Spleen (tissue), 11 donors: ENCODE measurements around the gene KNG1. TPM values are rescaled to one million over a fixed set of nuclear protein-coding genes. Genes with fewer than 3 reads are reported as not detected.

Experiments
- DNase-seq: peaks from one replicate; pipeline ENCODE4 v3.0.0-alpha.2; 2020
- H3K27ac ChIP-seq, 8 donors: fragments of 200-600 bp; sonication (generic) in 7 of 8; 1 replicate in 4 of 8; 2 replicates in 4 of 8; pipeline versions ENCODE4 v1.5.0 to v1.8.0; 2016 to 2021; ENCODE audit warnings: inconsistent platforms in 4 of 8, mild to moderate bottlenecking in 4 of 8, moderate library complexity in 1 of 8
- H3K27me3 ChIP-seq, 7 donors: fragments of 200-600 bp; sonication (generic) in 6 of 7; replicated peaks in 1 of 7; 1 replicate in 4 of 7; 2 replicates in 3 of 7; pipeline versions ENCODE4 v1.5.0 to v1.8.0; 2016 to 2021; ENCODE audit warnings: inconsistent platforms in 3 of 7, mild to moderate bottlenecking in 1 of 7
- H3K36me3 ChIP-seq, 6 donors: fragments of 200-600 bp; sonication (generic) in 5 of 6; 1 replicate in 4 of 6; 2 replicates in 2 of 6; pipeline versions ENCODE4 v1.5.0 to v1.8.0; 2016 to 2021; ENCODE audit warnings: inconsistent platforms in 2 of 6
- H3K4me1 ChIP-seq, 6 donors: fragments of 200-600 bp; sonication (generic) in 5 of 6; 1 replicate in 3 of 6; 2 replicates in 3 of 6; pipeline versions ENCODE4 v1.5.0 to v1.8.0; 2016 to 2021; ENCODE audit warnings: inconsistent platforms in 3 of 6
- H3K4me3 ChIP-seq, 8 donors: fragments of 200-600 bp; sonication (generic) in 7 of 8; 1 replicate in 4 of 8; 2 replicates in 4 of 8; pipeline versions ENCODE4 v1.5.0 to v1.8.0; 2016 to 2021; ENCODE audit warnings: inconsistent platforms in 4 of 8, mild to moderate bottlenecking in 4 of 8, moderate library complexity in 2 of 8
- H3K9me3 ChIP-seq, 8 donors: fragments of 200-600 bp; sonication (generic) in 7 of 8; 1 replicate in 4 of 8; 2 replicates in 4 of 8; pipeline versions ENCODE4 v1.5.0 to v1.8.0; 2016 to 2021; ENCODE audit warnings: inconsistent platforms in 4 of 8
- CTCF ChIP-seq, 11 experiments: fragments of 200-600 bp in 7 of 11; fragments of 450-650 bp in 4 of 11; sonication (generic) in 4 of 11; IDR thresholded peaks in 8 of 11; conservative IDR thresholded peaks in 3 of 11; 1 replicate in 7 of 11; 2 replicates in 4 of 11; pipeline versions ENCODE4 v1.4.0 to v1.8.0; 2016 to 2021; ENCODE audit warnings: antibody characterized with exemption in 11 of 11, inconsistent platforms in 4 of 11, mild to moderate bottlenecking in 1 of 11
- POLR2A ChIP-seq, 3 donors: fragments of 450-650 bp; IDR thresholded peaks; one replicate each; pipeline ENCODE4 v1.5.1; 2017; ENCODE audit warnings: antibody characterized with exemption in 3 of 3, mild to moderate bottlenecking in 1 of 3
- POLR2AphosphoS5 ChIP-seq, 3 donors: sonication (generic); formaldehyde crosslinking; IDR thresholded peaks; one replicate each; pipeline ENCODE4 v1.5.1; 2017; ENCODE audit warnings: antibody characterized with exemption in 3 of 3
- WGBS, 5 donors: extraction: QIAGEN DNeasy Blood & Tissue Kit in 3 of 5; methylation state at CpG; one replicate each; pipeline versions ENCODE4 v1.1.5 to v1.1.7; 2013 to 2018; 5-methylcytosine and 5-hydroxymethylcytosine counted together
- intact Hi-C: fragments of 100-400 bp; cut with DNase I; formaldehyde crosslinking; loops from one replicate; pipeline ENCODE4 v1.15.0; 2023; ENCODE audit warnings: low total_unique reads
- polyA plus RNA-seq, 3 donors: library from polyadenylated mRNA; stranded (reverse); fragments of 200-250 nt; gene quantifications; one replicate each; pipeline ENCODE4 v1.2.1, GENCODE V29; 2013
- total RNA-seq, 7 donors: library from RNA; depleted of rRNA in 3 of 7; stranded (reverse); fragments of >200 nt in 3 of 7; fragmentation: NEBNext Ultra II Directional in 4 of 7; extraction: Animal tissue kit (Norgen Biotek cat#: 25700) in 4 of 7; gene quantifications; one replicate each; pipeline versions ENCODE4 v1.1.0 to v1.2.1, GENCODE V29; 2016 to 2021
- donor health status: healthy with polysubstance abuse.
- donor health status: DM: no; HTN: no; CAD: no; lungs with moderate emphysema.
- donor health status: DM: no; HTN: no; CAD: no.
- donor health status: Bipolar disorder and iron deficiency.
- donor health status: healthy.
- donor health status: DM: no; HTN: no; CAD: no.
- donor health status: DM: yes; HTN: yes; CAD: no.

KNG1 gene
- total and polyA plus RNA-seq, 10 donors = 0.36 TPM; not detected in 9

- no peak for TF ChIP-seq CTCF (IDR thresholded peaks at IDR 0.05 in 8 of 11, conservative IDR thresholded peaks at IDR 0.05 in 3 of 11)
- TF ChIP-seq POLR2A (IDR thresholded peaks at IDR 0.05) = no peak
- TF ChIP-seq POLR2AphosphoS5 (IDR thresholded peaks at IDR 0.05) = no peak
- H3K27me3 ChIP-seq = no peaks in the 10 kb centered on the region
- intact Hi-C loops = no loop called here
- no peak overlapping the region for H3K27ac ChIP-seq
- H3K4me3 ChIP-seq = no peak overlapping the region
- H3K4me1 ChIP-seq = peaks cover 0 to 9% (median 4%) of the 10 kb centered on the region in 6 donors
- DNase-seq = no peak
- peaks cover 0 to 1% (median under 1%) of the 10 kb centered on the region in 6 donors for H3K36me3 ChIP-seq
- WGBS, 5 donors = 92 to 96% (median 94%) methylated on average over 5 of the region's 5 CpGs
- no peaks in the 10 kb centered on the region for H3K9me3 ChIP-seq
Observed at GRCh38 chr3:186779204-186779603, 62.0 kb downstream of the KNG1 start.

GRCh38 chr3:186782542-186783057 is 65.4 kb downstream of the KNG1 start:
- Histone ChIP-seq H3K4me1 (peaks cover 29 to 43% (median 34%) of the 10 kb centered on the region in 6 donors), H3K36me3 (peaks cover 0 to 35% (median 34%) of the 10 kb centered on the region in 6 donors), H3K9me3 (no peaks in the 10 kb centered on the region), H3K4me3 (peak overlapping the region; percentile 66 to 94 (median 88)), H3K27me3 (no peaks in the 10 kb centered on the region), H3K27ac (peak overlapping the region; percentile 95 to 99 (median 98))
- TF ChIP-seq POLR2A (IDR thresholded peaks at IDR 0.05) (no peak), POLR2AphosphoS5 (IDR thresholded peaks at IDR 0.05) (no peak), CTCF (IDR thresholded peaks at IDR 0.05 in 8 of 11, conservative IDR thresholded peaks at IDR 0.05 in 3 of 11) (no peak)
- 4 to 13% (median 8%) methylated on average over 20 to 21 of the region's 21 CpGs for WGBS, 5 donors
- DNase-seq = no peak
- intact Hi-C loops = loop anchor here (10.0 kb wide), 2 partner anchors 208 to 848 kb away; partner anchors contain the start of genes DNAJB11 and TRA2B

GRCh38 chr3:186783058-186783730 is 66.0 kb downstream of the KNG1 start, which contains the start of gene EIF4A2:
Gene EIF4A2 (plus strand): TSS chr3:186783577. CDS start chr3:186783611, 34 bp downstream.
- 0 to 1% (median 0%) methylated on average over 45 to 60 of the region's 60 CpGs for WGBS, 5 donors
- peak within 1 kb of the TSS; percentile 66 to 94 (median 88) for H3K4me3 ChIP-seq
- peaks cover 0 to 41% (median 40%) of the 10 kb centered on the region in 6 donors for H3K36me3 ChIP-seq
- peak; percentile 97 for DNase-seq
- peaks cover 35 to 49% (median 40%) of the 10 kb centered on the region in 6 donors for H3K4me1 ChIP-seq
- TF ChIP-seq POLR2AphosphoS5 (IDR thresholded peaks at IDR 0.05) (peak; percentile 94 to 99 (median 97)), CTCF (IDR thresholded peaks at IDR 0.05 in 8 of 11, conservative IDR thresholded peaks at IDR 0.05 in 3 of 11) (peak in 1 of 11 experiments; percentile 5), POLR2A (IDR thresholded peaks at IDR 0.05) (peak; percentile 87 to 89 (median 87))
- no peaks in the 10 kb centered on the region for H3K9me3 ChIP-seq
- H3K27ac ChIP-seq = peak within 1 kb of the TSS; percentile 95 to 99 (median 98)
- H3K27me3 ChIP-seq = no peaks in the 10 kb centered on the region
- intact Hi-C loops = loop anchor here (10.0 kb wide), 2 partner anchors 208 to 848 kb away; partner anchors contain the start of genes DNAJB11 and TRA2B
